Ovary (tissue), 9 donors: ENCODE results near the gene NHLH2. TPM values are rescaled to one million over a fixed set of nuclear protein-coding genes. Genes with fewer than 3 reads are reported as not detected.
A peak's percentile ranks its signal among the peaks of the same experiment; 100 is the strongest.

Experiments
- DNase-seq, 5 donors: peaks; one replicate each; pipeline ENCODE4 v3.0.0-alpha.2; 2019 to 2020
- H3K27ac ChIP-seq, 2 donors: fragments of 200-600 bp; one replicate each; pipeline versions ENCODE4 v1.5.1 to v1.8.0; 2019 to 2022
- H3K27me3 ChIP-seq: fragments of 200-600 bp; one replicate; pipeline ENCODE4 v1.8.0; 2022
- H3K36me3 ChIP-seq: fragments of 200-600 bp; sonication (generic); one replicate; pipeline ENCODE4 v1.5.1; 2019
- H3K4me1 ChIP-seq: one replicate; pipeline ENCODE4 v1.8.1; 2013; ENCODE audit warnings: mild to moderate bottlenecking, moderate library complexity; ENCODE audit not compliant: insufficient read depth
- H3K4me3 ChIP-seq: fragments of 200-600 bp; sonication (generic); one replicate; pipeline ENCODE4 v1.5.1; 2017
- H3K9me3 ChIP-seq, 2 donors: fragments of 200-600 bp in 1 of 2; sonication (generic) in 1 of 2; one replicate each; pipeline versions ENCODE4 v1.5.1 to v1.8.1; 2013 to 2019; ENCODE audit warnings: mild to moderate bottlenecking in 1 of 2, moderate library complexity in 1 of 2
- CTCF ChIP-seq, 3 donors: fragments of 450-650 bp in 2 of 3; fragments of 200-600 bp in 1 of 3; IDR thresholded peaks; one replicate each; pipeline versions ENCODE4 v1.5.1 to v1.8.0; 2016 to 2022; ENCODE audit warnings: antibody characterized with exemption in 3 of 3, mild to moderate bottlenecking in 1 of 3
- EP300 ChIP-seq: sonication (generic); formaldehyde crosslinking; IDR thresholded peaks from one replicate; pipeline ENCODE4 v1.6.1; 2017; ENCODE audit warnings: antibody characterized with exemption
- POLR2A ChIP-seq: fragments of 450-650 bp; IDR thresholded peaks from one replicate; pipeline ENCODE4 v1.6.1; 2017; ENCODE audit warnings: antibody characterized with exemption, mild to moderate bottlenecking, moderate library complexity
- WGBS, 3 donors: extraction: QIAGEN DNeasy Blood & Tissue Kit in 1 of 3; methylation state at CpG; one replicate each; pipeline versions ENCODE4 v1.1.5 to v1.1.7; 2013 to 2017; 5-methylcytosine and 5-hydroxymethylcytosine counted together
- intact Hi-C, 4 donors: fragments of 100-400 bp; cut with DNase I; formaldehyde crosslinking; loops; one replicate each; pipeline versions ENCODE4 v1.11.0 to v1.15.1; 2022 to 2023
- polyA plus RNA-seq, 2 donors: library from polyadenylated mRNA; stranded (reverse); fragments of 200-250 nt in 1 of 2; fragments of 350-450 nt in 1 of 2; fragmentation: Illumina TruSeq in 1 of 2; extraction: RNeasy Lipid Tissue Mini Kit (QIAGEN cat#74804) in 1 of 2; gene quantifications; one replicate each; pipeline ENCODE4 v1.2.3, GENCODE V29; 2013 to 2014
- total RNA-seq, 7 donors: library from RNA; depleted of rRNA in 2 of 7; stranded (reverse); fragments of >200 nt in 2 of 7; fragmentation: NEBNext Ultra II Directional in 3 of 7; extraction: Animal tissue kit (Norgen Biotek cat#: 25700) in 3 of 7; gene quantifications; one replicate each; pipeline versions ENCODE4 v1.1.0 to v1.2.4, GENCODE V29; 2016 to 2023
- donor health status: DM: no; HTN: no; CAD: no; lungs with moderate emphysema.
- donor health status: DM: no; HTN: no; CAD: no.
- donor health status: Bipolar disorder and iron deficiency.
- donor health status: DM: yes; HTN: yes; CAD: no.
- donor health status: DM: no; HTN: no; CAD: no.
- donor health status: DM: yes; HTN: yes; CAD: no.

NHLH2 gene
- total and polyA plus RNA-seq, 9 donors, result not detected

GRCh38 chr1:115847787-115848186, 6.9 kb upstream of the NHLH2 start:
- 47 to 53% (median 47%) methylated on average over 1 of the region's 1 CpG for WGBS, 3 donors
- no peaks in the 10 kb centered on the region for H3K36me3 ChIP-seq
- DNase-seq, result no peak
- no peak overlapping the region for H3K4me3 ChIP-seq
- H3K9me3 ChIP-seq, result no peaks in the 10 kb centered on the region
- no peak overlapping the region for H3K27ac ChIP-seq
- H3K4me1 ChIP-seq, result no peaks in the 10 kb centered on the region
- intact Hi-C loops, result no loop called here
- H3K27me3 ChIP-seq, result no peaks in the 10 kb centered on the region
- TF ChIP-seq POLR2A, result no peak
- no peak for TF ChIP-seq EP300
- no peak for TF ChIP-seq CTCF (IDR thresholded peaks at IDR 0.05)

DNA sequence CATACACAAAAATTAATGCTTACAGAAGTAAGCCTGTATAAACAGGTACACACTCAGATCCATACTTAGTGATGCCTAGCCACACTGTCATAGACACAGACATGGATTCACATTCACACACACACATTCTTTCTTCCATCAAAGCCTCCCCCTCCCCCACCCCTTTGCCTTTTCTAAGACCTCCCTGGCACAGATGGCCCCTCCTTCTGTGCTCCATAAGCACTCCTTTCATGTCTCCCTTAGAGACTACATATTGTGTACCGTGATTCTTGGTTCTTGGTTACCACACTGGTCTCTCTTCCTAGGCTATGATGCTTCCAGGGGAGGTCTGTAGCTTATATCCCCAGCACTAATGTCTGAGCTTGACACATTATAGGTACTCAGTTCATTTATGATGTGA, 2.0 kb upstream of the NHLH2 start:
- TF ChIP-seq CTCF (IDR thresholded peaks at IDR 0.05) (no peak), EP300 (no peak), POLR2A (no peak)
- Histone ChIP-seq H3K9me3 (no peaks in the 10 kb centered on the region), H3K36me3 (no peaks in the 10 kb centered on the region), H3K4me3 (no peak overlapping the region), H3K4me1 (peaks cover 6% of the 10 kb centered on the region), H3K27me3 (no peaks in the 10 kb centered on the region), H3K27ac (no peak overlapping the region)
- intact Hi-C loops, result no loop called here
- WGBS, 3 donors, result 50 to 66% (median 61%) methylated on average over 1 of the region's 1 CpG
- DNase-seq, result no peak

DNA sequence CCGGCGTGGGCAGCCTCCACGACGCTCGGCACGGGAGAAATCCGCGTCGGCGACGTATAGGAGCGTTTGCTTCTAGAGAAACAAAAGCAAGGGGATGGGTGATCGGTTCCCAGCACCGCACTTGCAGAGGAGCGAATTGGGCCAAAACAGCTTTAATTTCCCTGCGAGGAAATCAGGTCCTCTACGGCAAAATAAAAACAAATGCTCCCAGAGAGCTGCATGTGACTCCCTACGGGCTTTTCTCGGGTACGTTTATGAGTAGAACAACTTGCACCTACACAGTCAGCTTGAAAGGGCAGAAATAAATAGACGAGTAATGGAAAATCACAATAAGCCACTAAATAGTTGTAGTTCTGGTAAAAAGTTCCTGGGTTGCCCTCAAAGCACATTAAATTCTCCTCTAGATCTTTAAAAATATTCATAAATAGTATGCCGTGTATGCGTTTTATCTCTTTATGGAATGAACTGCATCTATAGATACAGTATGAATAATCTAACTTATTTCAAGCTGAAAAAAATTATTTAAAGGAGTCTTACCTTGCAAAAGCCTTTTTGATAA, 1.2 kb downstream of the NHLH2 start:
- intact Hi-C loops, result no loop called here
- H3K9me3 ChIP-seq, result no peaks in the 10 kb centered on the region
- H3K4me1 ChIP-seq, result peaks cover 6% of the 10 kb centered on the region
- no peak overlapping the region for H3K4me3 ChIP-seq
- TF ChIP-seq POLR2A (no peak), CTCF (IDR thresholded peaks at IDR 0.05) (no peak)
- 7 to 8% (median 7%) methylated on average over 23 of the region's 23 CpGs for WGBS, 3 donors
- no peak for DNase-seq
- H3K27me3 ChIP-seq, result peaks cover 2% of the 10 kb centered on the region
- no peaks in the 10 kb centered on the region for H3K36me3 ChIP-seq
- no peak overlapping the region for H3K27ac ChIP-seq

DNA sequence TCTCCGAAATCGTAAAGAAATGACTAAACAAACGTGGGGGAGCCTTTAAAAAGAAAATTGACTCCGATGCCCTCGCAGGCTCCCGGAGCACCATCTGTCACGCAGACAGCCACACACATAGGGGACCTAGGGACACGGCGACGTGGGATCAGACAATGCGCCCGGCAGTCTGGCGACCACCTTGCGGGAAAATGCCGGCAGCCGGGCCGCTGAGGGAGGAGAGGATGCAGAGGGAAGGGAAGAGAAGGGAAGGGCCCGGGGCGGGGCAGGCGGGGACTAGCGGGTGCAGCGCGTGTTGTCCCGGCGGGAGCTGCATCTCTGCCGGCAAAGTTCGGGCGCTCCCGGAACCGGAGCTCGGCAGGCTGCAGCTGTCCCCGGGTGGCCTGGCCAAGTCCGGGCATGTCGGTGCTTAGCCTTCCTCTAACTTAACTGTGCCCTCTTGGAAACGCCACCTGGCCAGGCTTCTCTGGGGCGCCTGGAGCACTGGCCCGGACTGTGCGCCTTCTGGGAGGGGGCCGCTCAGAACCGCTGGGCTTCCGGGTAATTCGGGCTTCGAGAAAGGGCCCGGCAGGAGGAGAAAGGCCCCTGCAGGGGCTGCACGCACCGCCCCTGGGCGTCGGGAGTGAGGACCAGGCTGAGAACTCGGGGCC, 1.8 kb downstream of the NHLH2 start:
- intact Hi-C loops, result no loop called here
- 1 to 2% (median 2%) methylated on average over 45 to 49 of the region's 49 CpGs for WGBS, 3 donors
- H3K9me3 ChIP-seq, result no peaks in the 10 kb centered on the region
- H3K36me3 ChIP-seq, result no peaks in the 10 kb centered on the region
- no peak overlapping the region for H3K27ac ChIP-seq
- peak in 2 of 5 donors; percentile 28 to 37 for DNase-seq
- H3K4me1 ChIP-seq, result peaks cover 6% of the 10 kb centered on the region
- TF ChIP-seq POLR2A (no peak), CTCF (IDR thresholded peaks at IDR 0.05) (no peak), EP300 (no peak)
- peaks cover 2% of the 10 kb centered on the region for H3K27me3 ChIP-seq
- H3K4me3 ChIP-seq, result peak overlapping the region; percentile 13
